ENCODE data around the gene HSPA9.

DNA sequence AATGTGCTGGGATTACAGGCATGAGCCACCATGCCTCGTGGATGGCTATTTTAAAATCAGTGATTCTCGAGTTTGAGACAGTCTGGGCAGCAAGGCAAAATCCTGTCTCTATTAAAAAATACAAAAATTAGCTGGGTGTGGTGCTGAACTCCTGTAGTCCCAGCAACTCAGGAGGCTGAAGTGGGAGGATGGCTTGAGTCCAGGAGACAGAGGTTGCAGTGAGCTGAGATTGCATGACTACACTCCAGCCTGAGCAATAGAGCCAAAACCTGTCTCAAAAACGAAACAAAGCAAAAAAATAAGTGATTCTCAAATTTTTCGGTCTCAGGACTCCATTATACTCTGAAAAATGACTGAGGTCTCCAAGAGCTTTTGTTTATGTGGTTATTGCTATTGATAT, 47.9 kb upstream of the HSPA9 start:
- TF ChIP-seq POLR2AphosphoS5 (IDR thresholded peaks at IDR 0.05) (no peak), RAD21 (conservative IDR thresholded peaks at IDR 0.05) (no peak)
- TF ChIP-seq, protein P1, sequence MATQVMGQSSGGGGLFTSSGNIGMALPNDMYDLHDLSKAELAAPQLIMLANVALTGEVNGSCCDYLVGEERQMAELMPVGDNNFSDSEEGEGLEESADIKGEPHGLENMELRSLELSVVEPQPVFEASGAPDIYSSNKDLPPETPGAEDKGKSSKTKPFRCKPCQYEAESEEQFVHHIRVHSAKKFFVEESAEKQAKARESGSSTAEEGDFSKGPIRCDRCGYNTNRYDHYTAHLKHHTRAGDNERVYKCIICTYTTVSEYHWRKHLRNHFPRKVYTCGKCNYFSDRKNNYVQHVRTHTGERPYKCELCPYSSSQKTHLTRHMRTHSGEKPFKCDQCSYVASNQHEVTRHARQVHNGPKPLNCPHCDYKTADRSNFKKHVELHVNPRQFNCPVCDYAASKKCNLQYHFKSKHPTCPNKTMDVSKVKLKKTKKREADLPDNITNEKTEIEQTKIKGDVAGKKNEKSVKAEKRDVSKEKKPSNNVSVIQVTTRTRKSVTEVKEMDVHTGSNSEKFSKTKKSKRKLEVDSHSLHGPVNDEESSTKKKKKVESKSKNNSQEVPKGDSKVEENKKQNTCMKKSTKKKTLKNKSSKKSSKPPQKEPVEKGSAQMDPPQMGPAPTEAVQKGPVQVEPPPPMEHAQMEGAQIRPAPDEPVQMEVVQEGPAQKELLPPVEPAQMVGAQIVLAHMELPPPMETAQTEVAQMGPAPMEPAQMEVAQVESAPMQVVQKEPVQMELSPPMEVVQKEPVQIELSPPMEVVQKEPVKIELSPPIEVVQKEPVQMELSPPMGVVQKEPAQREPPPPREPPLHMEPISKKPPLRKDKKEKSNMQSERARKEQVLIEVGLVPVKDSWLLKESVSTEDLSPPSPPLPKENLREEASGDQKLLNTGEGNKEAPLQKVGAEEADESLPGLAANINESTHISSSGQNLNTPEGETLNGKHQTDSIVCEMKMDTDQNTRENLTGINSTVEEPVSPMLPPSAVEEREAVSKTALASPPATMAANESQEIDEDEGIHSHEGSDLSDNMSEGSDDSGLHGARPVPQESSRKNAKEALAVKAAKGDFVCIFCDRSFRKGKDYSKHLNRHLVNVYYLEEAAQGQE (IDR thresholded peaks at IDR 0.05; ENCODE audit: borderline replicate concordance), result no peak
- TF ChIP-seq, protein P2, sequence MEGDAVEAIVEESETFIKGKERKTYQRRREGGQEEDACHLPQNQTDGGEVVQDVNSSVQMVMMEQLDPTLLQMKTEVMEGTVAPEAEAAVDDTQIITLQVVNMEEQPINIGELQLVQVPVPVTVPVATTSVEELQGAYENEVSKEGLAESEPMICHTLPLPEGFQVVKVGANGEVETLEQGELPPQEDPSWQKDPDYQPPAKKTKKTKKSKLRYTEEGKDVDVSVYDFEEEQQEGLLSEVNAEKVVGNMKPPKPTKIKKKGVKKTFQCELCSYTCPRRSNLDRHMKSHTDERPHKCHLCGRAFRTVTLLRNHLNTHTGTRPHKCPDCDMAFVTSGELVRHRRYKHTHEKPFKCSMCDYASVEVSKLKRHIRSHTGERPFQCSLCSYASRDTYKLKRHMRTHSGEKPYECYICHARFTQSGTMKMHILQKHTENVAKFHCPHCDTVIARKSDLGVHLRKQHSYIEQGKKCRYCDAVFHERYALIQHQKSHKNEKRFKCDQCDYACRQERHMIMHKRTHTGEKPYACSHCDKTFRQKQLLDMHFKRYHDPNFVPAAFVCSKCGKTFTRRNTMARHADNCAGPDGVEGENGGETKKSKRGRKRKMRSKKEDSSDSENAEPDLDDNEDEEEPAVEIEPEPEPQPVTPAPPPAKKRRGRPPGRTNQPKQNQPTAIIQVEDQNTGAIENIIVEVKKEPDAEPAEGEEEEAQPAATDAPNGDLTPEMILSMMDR (IDR thresholded peaks at IDR 0.05; ENCODE audit: poor library complexity, severe bottlenecking), result no peak

Measured in neural cell (in vitro differentiated cells).